Neural cell (in vitro differentiated cells): ENCODE data around the gene USP48. TPM values are rescaled to one million over a fixed set of nuclear protein-coding genes. Genes with fewer than 3 reads are reported as not detected.

ENCODE experiments used
- H2AFZ ChIP-seq: fragments of 200-600, 300-800 bp; sonication (generic), shearing (Covaris generic); 2 replicates; pipeline ENCODE4 v1.6.0; 2014; ENCODE audit warnings: low read depth, mild to moderate bottlenecking, antibody characterized with exemption, low read length, moderate library complexity
- H3F3A ChIP-seq: fragments of 200-600 bp; shearing (Covaris generic); 2 replicates; pipeline ENCODE4 v1.6.1; 2016; ENCODE audit warnings: mild to moderate bottlenecking, moderate library complexity, mixed read lengths, antibody characterized with exemption, low read length; ENCODE audit not compliant: insufficient read depth, poor library complexity, severe bottlenecking
- H3K27ac ChIP-seq: fragments of 200-600, 300-800 bp; sonication (generic), shearing (Covaris generic); 2 replicates; pipeline ENCODE4 v1.5.1; 2014; ENCODE audit warnings: mild to moderate bottlenecking, low read length, moderate library complexity
- H3K27me3 ChIP-seq: fragments of 300-800, 200-600 bp; sonication (generic), shearing (Covaris generic); 2 replicates; pipeline ENCODE4 v1.6.0; 2014; ENCODE audit warnings: mild to moderate bottlenecking, low read depth, low read length, moderate library complexity; ENCODE audit not compliant: insufficient read depth
- H3K36me3 ChIP-seq: fragments of 300-800, 200-600 bp; sonication (generic), shearing (Covaris generic); 2 replicates; pipeline ENCODE4 v1.5.1; 2014; ENCODE audit warnings: mild to moderate bottlenecking, antibody characterized with exemption, low read length, moderate library complexity; ENCODE audit not compliant: insufficient read depth
- H3K4me2 ChIP-seq: fragments of 300-800, 200-600 bp; sonication (generic), shearing (Covaris generic); 2 replicates; pipeline ENCODE4 v1.6.0; 2014; ENCODE audit warnings: mild to moderate bottlenecking, low read length
- H3K4me3 ChIP-seq: fragments of 300-800, 200-600 bp; sonication (generic), shearing (Covaris generic); 2 replicates; pipeline ENCODE4 v1.5.1; 2014; ENCODE audit warnings: mild to moderate bottlenecking, low read length, moderate library complexity
- H3K79me2 ChIP-seq: fragments of 200-600 bp; shearing (Covaris generic); replicated peaks from 2 replicates; pipeline ENCODE4 v1.6.0; 2014; ENCODE audit warnings: mild to moderate bottlenecking, low read length, moderate library complexity; ENCODE audit not compliant: insufficient read depth
- H3K9ac ChIP-seq: fragments of 300-800, 200-600 bp; sonication (generic), shearing (Covaris generic); 2 replicates; pipeline ENCODE4 v1.6.1; 2016; ENCODE audit warnings: mild to moderate bottlenecking, low read length, mixed read lengths
- H3K9me2 ChIP-seq: fragments of 200-600 bp; shearing (Covaris generic); 2 replicates; pipeline ENCODE4 v1.6.1; 2016; ENCODE audit warnings: mild to moderate bottlenecking, low read length, mixed read lengths; ENCODE audit not compliant: insufficient read depth
- H3K9me3 ChIP-seq: fragments of 200-600, 300-800 bp; sonication (generic), shearing (Covaris generic); 2 replicates; pipeline ENCODE4 v1.6.1; 2016; ENCODE audit warnings: mild to moderate bottlenecking, mixed run types, low read length, moderate library complexity, mixed read lengths
- H4K20me1 ChIP-seq: fragments of 200-600 bp; shearing (Covaris generic); 2 replicates; pipeline ENCODE4 v1.6.1; 2016; ENCODE audit warnings: mild to moderate bottlenecking, mixed run types; ENCODE audit not compliant: insufficient read depth
- CTCF ChIP-seq: fragments of 450-650 bp; IDR thresholded peaks from 2 replicates; pipeline ENCODE4 v1.5.1; 2014; ENCODE audit warnings: antibody characterized with exemption, mild to moderate bottlenecking, moderate library complexity; ENCODE audit not compliant: poor library complexity, severe bottlenecking
- EP300 ChIP-seq: fragments of 450-650 bp; conservative IDR thresholded peaks from 2 replicates; pipeline ENCODE4 v1.6.1; 2014; ENCODE audit warnings: antibody characterized with exemption, mild to moderate bottlenecking, moderate library complexity; ENCODE audit not compliant: poor library complexity, severe bottlenecking
- EZH2 ChIP-seq: fragments of 200-600, 300-800 bp; shearing (Covaris generic), sonication (generic); IDR thresholded peaks from 2 replicates; pipeline ENCODE4 v1.6.1; 2014; ENCODE audit warnings: antibody characterized with exemption, low read length, borderline replicate concordance, mild to moderate bottlenecking; ENCODE audit not compliant: insufficient read depth, poor library complexity, severe bottlenecking
- MXI1 ChIP-seq: fragments of 450-650 bp; conservative IDR thresholded peaks from 2 replicates; pipeline ENCODE4 v1.6.1; 2014; ENCODE audit warnings: antibody characterized with exemption, mild to moderate bottlenecking; ENCODE audit not compliant: poor library complexity, severe bottlenecking
- POLR2AphosphoS5 ChIP-seq: IDR thresholded peaks from 2 replicates; pipeline ENCODE4 v1.6.1; 2012
- RAD21 ChIP-seq: fragments of 450-650 bp; conservative IDR thresholded peaks from 2 replicates; pipeline ENCODE4 v1.6.1; 2014; ENCODE audit warnings: antibody characterized with exemption, mild to moderate bottlenecking, moderate library complexity
- SMC3 ChIP-seq: fragments of 450-650 bp; conservative IDR thresholded peaks from 2 replicates; pipeline ENCODE4 v1.6.1; 2014; ENCODE audit warnings: antibody characterized with exemption, mild to moderate bottlenecking, moderate library complexity; ENCODE audit not compliant: poor library complexity
- TAF1 ChIP-seq: IDR thresholded peaks from 2 replicates; pipeline ENCODE4 v1.6.1; 2012; ENCODE audit warnings: low read depth
- polyA plus RNA-seq: library from polyadenylated mRNA; depleted of rRNA; stranded (reverse); fragments of >200 nt; gene quantifications from 2 replicates; pipeline ENCODE4 v1.2.3, GENCODE V29; 2014
- TF ChIP-seq, protein P1 (sequence below): IDR thresholded peaks from 2 replicates; pipeline ENCODE4 v1.6.1; 2012; ENCODE audit warnings: borderline replicate concordance

The USP48 gene
- polyA plus RNA-seq, 1 donor from 2014 or later: 67.2 TPM

DNA sequence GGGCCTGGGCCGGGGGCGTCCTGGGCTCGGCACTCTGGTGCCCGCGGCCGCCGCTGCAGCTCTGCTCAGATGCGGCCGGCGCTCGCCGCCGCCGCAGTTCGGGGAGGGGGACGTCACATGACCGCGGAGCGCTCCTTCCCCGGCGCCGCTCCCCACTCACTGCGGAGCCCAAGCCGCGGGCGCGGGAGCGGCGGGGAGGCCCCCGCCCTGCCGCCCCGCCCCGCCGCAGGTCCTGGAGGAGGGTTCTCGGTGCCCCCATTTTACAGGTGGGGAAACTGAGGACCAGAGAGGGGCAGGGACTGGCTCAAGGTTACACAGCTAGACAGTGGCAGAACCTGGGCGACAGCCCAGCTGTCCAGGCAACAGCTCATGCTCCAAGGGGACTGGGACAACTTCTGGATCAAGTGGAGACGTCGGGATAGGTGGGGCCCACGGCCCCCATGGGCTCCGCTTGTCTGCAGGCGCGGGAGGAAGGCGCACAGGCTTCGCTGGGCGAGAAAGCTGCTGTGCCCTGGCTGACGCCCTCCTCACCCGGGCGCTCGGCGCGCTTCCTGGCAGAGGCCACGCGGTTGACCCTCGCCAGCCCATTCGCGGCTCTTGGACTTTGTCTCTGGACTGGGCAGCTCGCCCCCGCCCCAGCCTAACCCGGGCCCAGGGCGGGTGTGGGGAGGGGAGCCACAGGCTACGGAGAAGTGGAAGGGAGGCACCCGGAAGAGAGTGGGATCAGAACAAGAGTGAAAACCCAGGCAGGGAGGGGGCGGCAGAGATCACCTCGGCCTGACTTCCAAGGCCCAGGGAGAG lies 113.5 kb downstream of the USP48 start, which contains the start of gene RAP1GAP:
TSS of gene RAP1GAP (minus strand) at position 100 of the 801 bp plus-strand sequence. CDS start 49,325 bp downstream, outside the sequence.
- no peak within 1 kb of the TSS for H3K27ac ChIP-seq
- H2AFZ ChIP-seq: no peak within 1 kb of the TSS

DNA sequence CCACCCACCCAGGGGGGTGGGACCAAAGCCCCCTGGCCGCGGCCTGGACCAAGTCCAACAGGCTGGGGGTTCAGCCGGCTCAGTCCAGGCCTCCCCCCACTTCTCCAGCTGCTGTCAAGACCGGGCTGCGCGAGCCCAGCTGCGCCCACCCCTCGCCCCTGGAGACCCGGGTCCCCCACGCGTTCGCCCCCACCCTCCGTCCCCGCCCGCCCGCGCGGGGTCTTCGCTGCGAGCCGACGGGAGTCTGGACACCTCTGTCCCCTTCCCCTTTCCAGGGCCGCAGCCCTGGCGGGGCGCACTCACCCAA lies 114.0 kb downstream of the USP48 start:
- no peak overlapping the region for H2AFZ ChIP-seq
- no peaks in the 10 kb centered on the region for H4K20me1 ChIP-seq
- no peaks in the 10 kb centered on the region for H3F3A ChIP-seq
- H3K4me2 ChIP-seq: peak overlapping the region; percentile 65
- no peaks in the 10 kb centered on the region for H3K9me2 ChIP-seq
- H3K27ac ChIP-seq: no peak overlapping the region
- no peaks in the 10 kb centered on the region for H3K79me2 ChIP-seq
- H3K36me3 ChIP-seq: no peaks in the 10 kb centered on the region
- H3K27me3 ChIP-seq: peaks cover 22% of the 10 kb centered on the region
- TF ChIP-seq CTCF (peak; percentile 1), MXI1 (no peak)
- H3K4me3 ChIP-seq: peak overlapping the region; percentile 80
- H3K9me3 ChIP-seq: no peaks in the 10 kb centered on the region
- H3K9ac ChIP-seq: peak overlapping the region; percentile 68

More for the DNA sequence above, 113.5 kb downstream of the USP48 start, which contains the start of gene RAP1GAP:
- Histone ChIP-seq H3K4me3 (peak within 1 kb of the TSS; percentile 80), H3F3A (no peaks in the 10 kb centered on the region), H3K4me2 (peak within 1 kb of the TSS; percentile 65), H3K79me2 (no peaks in the 10 kb centered on the region), H3K27me3 (peaks cover 22% of the 10 kb centered on the region), H4K20me1 (no peaks in the 10 kb centered on the region), H3K36me3 (no peaks in the 10 kb centered on the region), H3K9me3 (no peaks in the 10 kb centered on the region), H3K9me2 (no peaks in the 10 kb centered on the region), H3K9ac (peak within 1 kb of the TSS; percentile 68)
- TF ChIP-seq TAF1: no peak
- TF ChIP-seq POLR2AphosphoS5: no peak
- no peak for TF ChIP-seq EZH2
- TF ChIP-seq RAD21: no peak
- TF ChIP-seq, protein P1, sequence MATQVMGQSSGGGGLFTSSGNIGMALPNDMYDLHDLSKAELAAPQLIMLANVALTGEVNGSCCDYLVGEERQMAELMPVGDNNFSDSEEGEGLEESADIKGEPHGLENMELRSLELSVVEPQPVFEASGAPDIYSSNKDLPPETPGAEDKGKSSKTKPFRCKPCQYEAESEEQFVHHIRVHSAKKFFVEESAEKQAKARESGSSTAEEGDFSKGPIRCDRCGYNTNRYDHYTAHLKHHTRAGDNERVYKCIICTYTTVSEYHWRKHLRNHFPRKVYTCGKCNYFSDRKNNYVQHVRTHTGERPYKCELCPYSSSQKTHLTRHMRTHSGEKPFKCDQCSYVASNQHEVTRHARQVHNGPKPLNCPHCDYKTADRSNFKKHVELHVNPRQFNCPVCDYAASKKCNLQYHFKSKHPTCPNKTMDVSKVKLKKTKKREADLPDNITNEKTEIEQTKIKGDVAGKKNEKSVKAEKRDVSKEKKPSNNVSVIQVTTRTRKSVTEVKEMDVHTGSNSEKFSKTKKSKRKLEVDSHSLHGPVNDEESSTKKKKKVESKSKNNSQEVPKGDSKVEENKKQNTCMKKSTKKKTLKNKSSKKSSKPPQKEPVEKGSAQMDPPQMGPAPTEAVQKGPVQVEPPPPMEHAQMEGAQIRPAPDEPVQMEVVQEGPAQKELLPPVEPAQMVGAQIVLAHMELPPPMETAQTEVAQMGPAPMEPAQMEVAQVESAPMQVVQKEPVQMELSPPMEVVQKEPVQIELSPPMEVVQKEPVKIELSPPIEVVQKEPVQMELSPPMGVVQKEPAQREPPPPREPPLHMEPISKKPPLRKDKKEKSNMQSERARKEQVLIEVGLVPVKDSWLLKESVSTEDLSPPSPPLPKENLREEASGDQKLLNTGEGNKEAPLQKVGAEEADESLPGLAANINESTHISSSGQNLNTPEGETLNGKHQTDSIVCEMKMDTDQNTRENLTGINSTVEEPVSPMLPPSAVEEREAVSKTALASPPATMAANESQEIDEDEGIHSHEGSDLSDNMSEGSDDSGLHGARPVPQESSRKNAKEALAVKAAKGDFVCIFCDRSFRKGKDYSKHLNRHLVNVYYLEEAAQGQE: no peak
- no peak for TF ChIP-seq CTCF
- no peak for TF ChIP-seq MXI1
- TF ChIP-seq SMC3: no peak
- TF ChIP-seq EP300: no peak
